Measurements from ENCODE around the gene IMPA2. TPM values are rescaled to one million over a fixed set of nuclear protein-coding genes. Genes with fewer than 3 reads are reported as not detected.

The IMPA2 gene
- total RNA-seq, 2 experiments from 2014 or later = 1.7 to 2.5 TPM

DNA sequence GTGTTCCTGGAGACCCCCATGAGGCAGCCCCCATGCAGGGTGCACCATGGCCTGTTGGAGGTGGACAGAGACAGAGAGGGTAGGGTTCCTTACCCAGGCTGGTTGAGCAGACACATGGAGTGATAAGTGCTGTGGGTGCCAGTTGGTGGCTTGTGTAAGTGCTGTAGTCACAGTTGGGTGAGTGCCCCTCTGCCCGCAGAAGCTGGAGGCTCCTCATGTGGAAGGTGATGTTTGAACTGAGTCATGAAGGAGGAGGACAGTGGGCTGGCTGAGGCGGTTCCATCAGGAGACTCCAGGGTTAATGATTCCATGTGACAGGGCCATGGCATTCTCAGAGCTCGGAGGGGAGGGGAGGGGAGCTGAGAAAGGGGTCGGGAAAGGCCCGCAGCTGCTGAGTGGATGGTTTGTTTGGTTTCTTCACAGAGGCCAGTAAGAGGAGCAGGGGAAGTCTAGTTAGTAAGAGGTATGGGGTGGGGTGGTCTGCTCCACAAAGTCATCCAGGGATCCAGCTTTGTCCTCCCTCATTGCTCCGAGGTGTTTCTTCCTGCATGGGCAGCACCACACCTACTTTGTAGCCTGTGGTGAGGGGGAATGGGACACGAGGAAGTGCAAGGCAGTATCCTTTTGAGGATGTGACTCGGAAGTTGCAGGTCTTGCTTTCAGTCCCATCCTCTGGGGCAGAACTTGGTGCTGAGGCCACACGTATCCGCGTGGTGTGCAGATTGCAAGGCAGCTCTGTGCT is 13.6 kb downstream of the IMPA2 start:
- intact Hi-C loops (cut with DNase I, micrococcal nuclease) = loop anchor here (1.0 to 2.0 kb wide), 3 partner anchors 57 to 262 kb away; no protein-coding TSS in a partner anchor
- Histone ChIP-seq H3K4me1 (ENCODE audit: insufficient read depth, low read length) (peaks cover 11% of the 10 kb centered on the region), H3K27me3 (ENCODE audit: control insufficient read depth in 1 of 2, insufficient read depth in 2 of 2, low read length in 2 of 2) (no peaks in the 10 kb centered on the region), H3K9me3 (ENCODE audit: control insufficient read depth in 1 of 2, insufficient read depth in 1 of 2, low read length in 2 of 2) (no peaks in the 10 kb centered on the region), H3K27ac (ENCODE audit: low read depth in 1 of 2, low read length in 2 of 2) (no peak overlapping the region), H3K4me3 (ENCODE audit: low read length) (no peak overlapping the region), H3K36me3 (ENCODE audit: insufficient read depth, low read length) (no peaks in the 10 kb centered on the region)
- POLR2A ChIA-PET = interaction anchor here (1.5 to 1.9 kb wide), 4 partner anchors 13 to 145 kb away, joined by 4 to 12 read pairs (median 7); partner anchors contain the start of genes CHMP1B and IMPA2
- DNase-seq (no peak), ATAC-seq (ENCODE audit: poor library complexity) (no peak)
- Mint-ChIP-seq H3K27ac (no peak overlapping the region), H3K36me3 (ENCODE audit: low read depth) (no peaks in the 10 kb centered on the region), H3K4me3 (no peak overlapping the region), H3K9me3 (no peaks in the 10 kb centered on the region), H3K27me3 (no peaks in the 10 kb centered on the region), H3K4me1 (ENCODE audit: low read depth) (peaks cover 10% of the 10 kb centered on the region)
- TF ChIP-seq, protein P1, sequence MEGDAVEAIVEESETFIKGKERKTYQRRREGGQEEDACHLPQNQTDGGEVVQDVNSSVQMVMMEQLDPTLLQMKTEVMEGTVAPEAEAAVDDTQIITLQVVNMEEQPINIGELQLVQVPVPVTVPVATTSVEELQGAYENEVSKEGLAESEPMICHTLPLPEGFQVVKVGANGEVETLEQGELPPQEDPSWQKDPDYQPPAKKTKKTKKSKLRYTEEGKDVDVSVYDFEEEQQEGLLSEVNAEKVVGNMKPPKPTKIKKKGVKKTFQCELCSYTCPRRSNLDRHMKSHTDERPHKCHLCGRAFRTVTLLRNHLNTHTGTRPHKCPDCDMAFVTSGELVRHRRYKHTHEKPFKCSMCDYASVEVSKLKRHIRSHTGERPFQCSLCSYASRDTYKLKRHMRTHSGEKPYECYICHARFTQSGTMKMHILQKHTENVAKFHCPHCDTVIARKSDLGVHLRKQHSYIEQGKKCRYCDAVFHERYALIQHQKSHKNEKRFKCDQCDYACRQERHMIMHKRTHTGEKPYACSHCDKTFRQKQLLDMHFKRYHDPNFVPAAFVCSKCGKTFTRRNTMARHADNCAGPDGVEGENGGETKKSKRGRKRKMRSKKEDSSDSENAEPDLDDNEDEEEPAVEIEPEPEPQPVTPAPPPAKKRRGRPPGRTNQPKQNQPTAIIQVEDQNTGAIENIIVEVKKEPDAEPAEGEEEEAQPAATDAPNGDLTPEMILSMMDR (IDR thresholded peaks at IDR 0.05) = no peak
- CTCF ChIA-PET = interaction anchor here (0.6 to 4.7 kb wide), 15 partner anchors 11 to 314 kb away, joined by 3 to 79 read pairs (median 4); partner anchors contain the start of gene IMPA2

DNA sequence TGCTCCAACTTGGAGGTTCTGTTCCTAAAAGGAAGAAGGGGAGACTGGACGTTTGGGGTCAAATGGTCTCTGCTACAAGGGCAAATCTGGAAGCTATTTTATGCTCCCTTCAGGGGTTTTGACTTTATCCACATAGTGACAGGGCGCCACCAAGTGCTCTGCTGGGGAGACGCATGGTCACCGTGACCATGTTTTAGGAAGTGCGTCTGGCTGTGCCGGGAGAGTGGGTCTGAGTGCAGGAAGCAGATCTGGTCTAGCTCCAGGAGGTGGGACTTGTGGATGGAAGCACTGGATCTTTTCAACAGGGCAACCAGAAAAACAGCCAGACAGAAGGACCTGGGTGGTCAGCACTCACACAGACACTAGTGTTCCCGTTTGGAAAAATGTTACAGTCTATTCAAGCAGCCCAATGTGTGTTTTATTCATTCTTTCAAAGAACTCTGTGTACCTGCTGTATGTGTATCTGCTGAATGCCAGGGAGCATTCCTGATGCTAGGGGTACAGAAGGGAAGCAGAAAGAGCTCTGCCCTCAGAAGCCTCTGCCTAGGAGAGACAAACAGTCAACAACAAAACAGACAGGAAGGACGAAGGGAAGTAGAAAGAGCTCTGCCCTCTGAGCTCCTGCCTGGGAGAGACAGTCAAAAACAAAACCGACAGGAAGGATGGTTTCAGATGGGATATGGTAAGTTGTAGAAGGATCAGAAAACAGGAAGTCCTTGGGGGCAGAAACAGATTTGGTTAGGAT is 14.3 kb downstream of the IMPA2 start:
- H3K27ac Mint-ChIP-seq = no peak overlapping the region
- H3K9me3 Mint-ChIP-seq = no peaks in the 10 kb centered on the region
- ATAC-seq (ENCODE audit: poor library complexity) (peak; percentile 83), DNase-seq (peak; percentile 32 to 79 (median 50))
- H3K4me1 ChIP-seq (ENCODE audit: insufficient read depth, low read length) = peaks cover 11% of the 10 kb centered on the region
- peaks cover 10% of the 10 kb centered on the region for H3K4me1 Mint-ChIP-seq (ENCODE audit: low read depth)
- no peaks in the 10 kb centered on the region for H3K27me3 Mint-ChIP-seq
- intact Hi-C loops (cut with DNase I, micrococcal nuclease) = loop anchor here (1.0 to 2.0 kb wide), 3 partner anchors 57 to 263 kb away; no protein-coding TSS in a partner anchor
- H3K9me3 ChIP-seq (ENCODE audit: control insufficient read depth in 1 of 2, insufficient read depth in 1 of 2, low read length in 2 of 2) = no peaks in the 10 kb centered on the region
- no peaks in the 10 kb centered on the region for H3K27me3 ChIP-seq (ENCODE audit: control insufficient read depth in 1 of 2, insufficient read depth in 2 of 2, low read length in 2 of 2)
- ChIA-PET POLR2A (interaction anchor here (0.7 to 1.9 kb wide), 5 partner anchors 14 to 145 kb away, joined by 3 to 12 read pairs (median 7); partner anchors contain the start of genes CHMP1B and IMPA2), CTCF (interaction anchor here (0.6 to 4.7 kb wide), 17 partner anchors 12 to 1435 kb away, joined by 3 to 79 read pairs (median 4); partner anchors contain the start of gene IMPA2)
- TF ChIP-seq, protein P1 (IDR thresholded peaks at IDR 0.05) = peak; percentile 72
- no peak overlapping the region for H3K4me3 ChIP-seq (ENCODE audit: low read length)
- H3K36me3 Mint-ChIP-seq (ENCODE audit: low read depth) = no peaks in the 10 kb centered on the region
- H3K36me3 ChIP-seq (ENCODE audit: insufficient read depth, low read length) = no peaks in the 10 kb centered on the region
- H3K27ac ChIP-seq (ENCODE audit: low read depth in 1 of 2, low read length in 2 of 2) = no peak overlapping the region
- H3K4me3 Mint-ChIP-seq = peak overlapping the region; percentile 53

DNA sequence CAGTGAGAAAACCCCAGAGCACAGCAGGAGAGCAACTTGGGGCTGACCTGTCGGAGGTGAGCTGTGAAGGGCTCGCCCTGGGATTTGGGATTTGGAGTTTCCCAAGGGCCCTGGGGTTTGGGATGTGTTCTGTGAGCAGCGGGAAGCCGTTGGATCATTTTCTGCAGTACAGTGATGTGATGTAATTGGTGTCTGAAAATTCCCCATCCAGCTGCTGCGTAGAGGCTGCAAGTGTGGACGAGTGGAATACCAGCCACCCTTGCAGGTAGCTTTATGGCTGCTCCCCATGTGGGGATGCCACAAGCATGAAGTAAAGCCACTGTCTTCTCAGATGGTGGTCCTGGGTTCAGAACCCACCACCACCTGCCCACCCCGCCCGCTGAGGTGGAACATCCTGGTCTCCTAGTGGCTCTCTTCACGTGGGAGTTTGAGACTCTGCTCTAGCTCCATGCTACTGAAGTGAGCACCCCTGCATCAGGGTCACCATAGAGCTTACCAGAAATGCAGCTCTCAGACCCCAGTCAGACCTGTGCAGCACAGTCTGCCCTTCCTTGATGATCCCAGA is 15.0 kb downstream of the IMPA2 start:
- H3K27me3 ChIP-seq (ENCODE audit: control insufficient read depth in 1 of 2, insufficient read depth in 2 of 2, low read length in 2 of 2) = no peaks in the 10 kb centered on the region
- H3K9me3 ChIP-seq (ENCODE audit: control insufficient read depth in 1 of 2, insufficient read depth in 1 of 2, low read length in 2 of 2) = no peaks in the 10 kb centered on the region
- peaks cover 11% of the 10 kb centered on the region for H3K4me1 ChIP-seq (ENCODE audit: insufficient read depth, low read length)
- H3K9me3 Mint-ChIP-seq = no peaks in the 10 kb centered on the region
- no peaks in the 10 kb centered on the region for H3K36me3 Mint-ChIP-seq (ENCODE audit: low read depth)
- no peaks in the 10 kb centered on the region for H3K36me3 ChIP-seq (ENCODE audit: insufficient read depth, low read length)
- ATAC-seq (ENCODE audit: poor library complexity) (no peak), DNase-seq (no peak)
- peaks cover 10% of the 10 kb centered on the region for H3K4me1 Mint-ChIP-seq (ENCODE audit: low read depth)
- TF ChIP-seq, protein P1 (IDR thresholded peaks at IDR 0.05) = no peak
- intact Hi-C loops (cut with DNase I, micrococcal nuclease) = no loop called here
- no peak overlapping the region for H3K27ac ChIP-seq (ENCODE audit: low read depth in 1 of 2, low read length in 2 of 2)
- ChIA-PET POLR2A (interaction anchor here (0.7 to 1.9 kb wide), 5 partner anchors 15 to 146 kb away, joined by 3 to 12 read pairs (median 7); partner anchors contain the start of genes CHMP1B and IMPA2), CTCF (interaction anchor here (0.8 to 4.7 kb wide), 9 partner anchors 13 to 1436 kb away, joined by 3 to 79 read pairs (median 4); no protein-coding TSS in a partner anchor)
- H3K27ac Mint-ChIP-seq = no peak overlapping the region
- no peaks in the 10 kb centered on the region for H3K27me3 Mint-ChIP-seq
- no peak overlapping the region for H3K4me3 Mint-ChIP-seq
- H3K4me3 ChIP-seq (ENCODE audit: low read length) = no peak overlapping the region
